HG03060 (cell line): ENCODE results near the gene CA6.
"Not testable (repeated sequence)": the region's sequence is repeated elsewhere in the genome, so short reads cannot be mapped to it uniquely, and the experiment has no call there.

Experiments used
- ATAC-seq: cut with Tn5 transposase; IDR thresholded peaks from one replicate; pipeline ENCODE4 v1.9.1; 2021; ENCODE audit warnings: low read depth, moderate number of reproducible peaks; ENCODE audit not compliant: unreplicated experiment

Gene CA6

GRCh38 chr1:8945568-8945967 is at the start of gene CA6:
TSS of gene CA6 (plus strand) at chr1:8945868. CDS start at chr1:8945887, 19 bp downstream.
- ATAC-seq: no peak

- not testable (repeated sequence) for ATAC-seq
These were observed 48.9 kb upstream of the CA6 start for GRCh38 chr1:8896775-8897174.

GRCh38 chr1:8897505-8897904 is 48.2 kb upstream of the CA6 start:
- ATAC-seq: not testable (repeated sequence)

- ATAC-seq: not testable (repeated sequence)
These were observed 47.2 kb upstream of the CA6 start for GRCh38 chr1:8898418-8898817.

GRCh38 chr1:8899046-8899445 is 46.6 kb upstream of the CA6 start:
- no peak for ATAC-seq

- ATAC-seq: not testable (repeated sequence)
These were observed 45.0 kb upstream of the CA6 start for GRCh38 chr1:8900684-8901083.

- ATAC-seq: no peak
These were observed 42.9 kb upstream of the CA6 start for GRCh38 chr1:8902765-8903164.

- ATAC-seq: no peak
These were observed 42.3 kb upstream of the CA6 start for GRCh38 chr1:8903410-8903809.

GRCh38 chr1:8903908-8904650 is 41.6 kb upstream of the CA6 start:
- no peak for ATAC-seq

- no peak for ATAC-seq
These were observed 40.0 kb upstream of the CA6 start for GRCh38 chr1:8905582-8906191.

GRCh38 chr1:8908388-8909151 is 37.1 kb upstream of the CA6 start:
- ATAC-seq: no peak

GRCh38 chr1:8910331-8910730 is 35.3 kb upstream of the CA6 start:
- no peak for ATAC-seq

- no peak for ATAC-seq
These were observed 34.8 kb upstream of the CA6 start for GRCh38 chr1:8910914-8911313.

GRCh38 chr1:8911416-8912309 is 34.0 kb upstream of the CA6 start:
- ATAC-seq: no peak

- no peak for ATAC-seq
These were observed 32.2 kb upstream of the CA6 start for GRCh38 chr1:8913457-8913856.

GRCh38 chr1:8914466-8914865 is 31.2 kb upstream of the CA6 start:
- ATAC-seq: no peak

GRCh38 chr1:8915446-8915845 is 30.2 kb upstream of the CA6 start:
- ATAC-seq: no peak

- ATAC-seq: not testable (repeated sequence)
These were observed 28.1 kb upstream of the CA6 start for GRCh38 chr1:8917536-8917935.

- ATAC-seq: no peak
These were observed 22.7 kb upstream of the CA6 start for GRCh38 chr1:8922962-8923361.

- no peak for ATAC-seq
These were observed 20.3 kb upstream of the CA6 start for GRCh38 chr1:8925406-8925805.

- no peak for ATAC-seq
These were observed 19.7 kb upstream of the CA6 start for GRCh38 chr1:8925960-8926359.
